ENCODE measurements around the gene CADM1. TPM values are rescaled to one million over a fixed set of nuclear protein-coding genes. Genes with fewer than 3 reads are reported as not detected.

The CADM1 gene
- total and polyA plus RNA-seq, 7 donors: 0.69 to 25.2 (median 15.6) TPM

- TF ChIP-seq CTCF (IDR thresholded peaks at IDR 0.05) (no peak), POLR2A (IDR thresholded peaks at IDR 0.05) (no peak), EP300 (IDR thresholded peaks at IDR 0.05) (no peak), POLR2AphosphoS5 (IDR thresholded peaks at IDR 0.05) (no peak)
- intact Hi-C loops (cut with DNase I): no loop called here
- no peak for DNase-seq
- H3K4me3 ChIP-seq: no peak overlapping the region
- H3K27me3 ChIP-seq: no peaks in the 10 kb centered on the region
- H3K36me3 ChIP-seq: no peaks in the 10 kb centered on the region
- H3K27ac ChIP-seq: no peak overlapping the region
- no peaks in the 10 kb centered on the region for H3K4me1 ChIP-seq
- H3K9me3 ChIP-seq: no peaks in the 10 kb centered on the region
These were observed 312.5 kb downstream of the CADM1 start for GRCh38 chr11:115191761-115192160.

DNA sequence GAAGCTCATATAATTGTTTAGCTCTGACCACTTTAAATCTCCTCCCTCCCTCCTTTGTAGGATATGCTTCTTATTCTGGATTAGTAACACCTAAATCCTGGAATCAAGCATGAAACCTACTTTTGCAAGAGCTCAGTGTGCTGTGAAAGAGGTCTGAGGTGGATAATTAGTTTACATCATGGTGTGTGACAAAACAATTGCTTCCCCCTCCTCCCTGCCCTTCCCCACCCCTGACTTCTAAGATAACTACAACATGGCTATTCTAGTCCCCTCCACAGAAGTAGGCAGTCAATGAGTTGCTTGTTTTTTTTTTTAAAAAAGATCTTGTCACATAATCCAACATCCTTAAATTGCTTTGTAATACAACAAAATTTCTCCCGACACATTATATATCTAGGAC, 314.0 kb downstream of the CADM1 start:
- Histone ChIP-seq H3K4me1 (no peaks in the 10 kb centered on the region), H3K9me3 (no peaks in the 10 kb centered on the region), H3K27me3 (no peaks in the 10 kb centered on the region), H3K27ac (no peak overlapping the region), H3K36me3 (no peaks in the 10 kb centered on the region), H3K4me3 (no peak overlapping the region)
- intact Hi-C loops (cut with DNase I): no loop called here
- TF ChIP-seq CTCF (IDR thresholded peaks at IDR 0.05) (no peak), EP300 (IDR thresholded peaks at IDR 0.05) (no peak), POLR2AphosphoS5 (IDR thresholded peaks at IDR 0.05) (no peak), POLR2A (IDR thresholded peaks at IDR 0.05) (no peak)
- WGBS, 2 donors: 95 to 99% methylated on average over 1 of the region's 1 CpG
- no peak for DNase-seq

GRCh38 chr11:115188898-115189278, 315.3 kb downstream of the CADM1 start:
- WGBS, 2 donors: 95 to 96% methylated on average over 4 of the region's 4 CpGs
- TF ChIP-seq POLR2AphosphoS5 (IDR thresholded peaks at IDR 0.05) (no peak), CTCF (IDR thresholded peaks at IDR 0.05) (no peak), POLR2A (IDR thresholded peaks at IDR 0.05) (no peak), EP300 (IDR thresholded peaks at IDR 0.05) (no peak)
- H3K36me3 ChIP-seq: no peaks in the 10 kb centered on the region
- H3K4me1 ChIP-seq: no peaks in the 10 kb centered on the region
- DNase-seq: no peak
- H3K9me3 ChIP-seq: no peaks in the 10 kb centered on the region
- H3K4me3 ChIP-seq: no peak overlapping the region
- intact Hi-C loops (cut with DNase I): no loop called here
- no peak overlapping the region for H3K27ac ChIP-seq
- H3K27me3 ChIP-seq: no peaks in the 10 kb centered on the region

GRCh38 chr11:115188188-115188897, 315.9 kb downstream of the CADM1 start:
- WGBS, 2 donors: 67 to 86% methylated on average over 6 of the region's 6 CpGs
- Histone ChIP-seq H3K9me3 (no peaks in the 10 kb centered on the region), H3K27me3 (no peaks in the 10 kb centered on the region), H3K36me3 (no peaks in the 10 kb centered on the region), H3K4me3 (no peak overlapping the region), H3K27ac (no peak overlapping the region), H3K4me1 (no peaks in the 10 kb centered on the region)
- intact Hi-C loops (cut with DNase I): no loop called here
- DNase-seq: no peak
- TF ChIP-seq POLR2A (IDR thresholded peaks at IDR 0.05) (no peak), POLR2AphosphoS5 (IDR thresholded peaks at IDR 0.05) (no peak), CTCF (IDR thresholded peaks at IDR 0.05) (no peak), EP300 (IDR thresholded peaks at IDR 0.05) (no peak)

DNA sequence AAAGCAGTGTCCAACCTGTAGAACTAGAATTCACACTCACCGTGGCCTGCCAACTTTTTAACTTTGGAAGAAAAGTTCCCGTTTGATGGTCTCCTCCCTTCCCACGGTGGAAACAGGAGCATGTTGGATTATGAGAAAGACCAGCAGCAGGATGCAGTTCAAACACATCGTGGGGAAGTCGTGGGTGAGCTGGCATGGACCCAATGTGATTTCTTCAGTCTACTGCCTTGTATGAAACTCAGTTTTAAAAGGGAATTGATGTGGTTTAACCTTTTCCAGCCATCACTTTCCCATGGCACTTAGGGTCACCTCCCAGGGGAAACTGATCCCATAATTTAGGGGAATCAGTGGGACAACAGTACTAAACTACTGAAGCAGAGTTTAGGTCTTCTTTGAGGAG, 318.3 kb downstream of the CADM1 start:
- Histone ChIP-seq H3K4me3 (no peak overlapping the region), H3K27ac (no peak overlapping the region), H3K4me1 (no peaks in the 10 kb centered on the region), H3K27me3 (no peaks in the 10 kb centered on the region), H3K36me3 (no peaks in the 10 kb centered on the region), H3K9me3 (no peaks in the 10 kb centered on the region)
- WGBS, 2 donors: 79 to 86% methylated on average over 5 of the region's 5 CpGs
- intact Hi-C loops (cut with DNase I): no loop called here
- DNase-seq: no peak
- TF ChIP-seq EP300 (IDR thresholded peaks at IDR 0.05) (no peak), CTCF (IDR thresholded peaks at IDR 0.05) (no peak), POLR2A (IDR thresholded peaks at IDR 0.05) (no peak), POLR2AphosphoS5 (IDR thresholded peaks at IDR 0.05) (no peak)
